ENCODE data around the gene PCNX1.

PCNX1 gene

GRCh38 chr14:70987041-70987440 is 79.8 kb downstream of the PCNX1 start:
- FAIRE-seq, result no peak
- TF ChIP-seq CTCF (IDR thresholded peaks at IDR 0.05; ENCODE audit: insufficient read depth, missing control alignments), result no peak
- DNase-seq (ENCODE audit: insufficient read length, low spot score), result no peak

DNA sequence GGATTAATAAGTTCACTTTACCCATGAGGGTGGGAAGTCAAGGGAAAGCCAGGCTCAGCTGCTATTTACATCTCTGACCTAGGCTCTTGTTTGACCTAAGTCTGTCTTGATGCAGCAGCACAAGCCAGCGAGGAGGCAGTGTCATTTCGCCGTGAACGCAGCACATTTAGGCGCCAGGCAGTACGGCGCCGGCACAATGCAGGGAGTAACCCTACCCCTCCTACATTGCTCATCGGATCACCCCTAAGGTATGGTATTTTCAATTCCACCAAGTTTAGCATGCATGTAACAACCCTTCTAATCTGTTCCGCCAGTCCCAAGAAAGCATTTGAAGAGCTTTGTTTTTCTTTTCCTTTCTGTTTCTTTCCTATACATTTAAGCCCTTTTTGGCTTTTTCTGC is 81.2 kb downstream of the PCNX1 start:
- TF ChIP-seq CTCF (IDR thresholded peaks at IDR 0.05; ENCODE audit: insufficient read depth, missing control alignments), result no peak
- FAIRE-seq, result no peak
- no peak for DNase-seq (ENCODE audit: insufficient read length, low spot score)

- TF ChIP-seq CTCF (IDR thresholded peaks at IDR 0.05; ENCODE audit: insufficient read depth, missing control alignments), result no peak
- FAIRE-seq, result no peak
- no peak for DNase-seq (ENCODE audit: insufficient read length, low spot score)
Measured at GRCh38 chr14:70993931-70994330, 86.7 kb downstream of the PCNX1 start.

DNA sequence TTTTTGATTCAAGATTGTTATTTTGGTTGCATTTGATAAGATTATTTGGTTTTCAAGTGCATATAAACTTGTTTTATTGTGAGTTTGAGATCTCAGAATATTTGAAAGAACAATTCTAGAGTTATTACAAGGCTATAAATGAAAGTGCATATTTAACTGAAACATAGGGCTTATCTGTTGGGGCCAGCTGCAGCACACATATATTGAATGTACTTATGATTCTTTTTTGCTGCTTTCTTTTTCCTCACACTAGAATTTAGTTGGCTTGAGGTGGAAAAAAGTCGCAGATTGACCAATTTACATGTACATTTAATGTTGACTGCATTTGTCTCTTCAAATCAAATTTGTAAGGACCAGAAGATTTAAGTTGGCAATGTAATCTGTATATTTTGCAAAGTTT is 88.0 kb downstream of the PCNX1 start:
- TF ChIP-seq CTCF (IDR thresholded peaks at IDR 0.05; ENCODE audit: insufficient read depth, missing control alignments), result no peak
- no peak for FAIRE-seq
- DNase-seq (ENCODE audit: insufficient read length, low spot score), result no peak

- FAIRE-seq (no peak), DNase-seq (ENCODE audit: insufficient read length, low spot score) (no peak)
- TF ChIP-seq CTCF (IDR thresholded peaks at IDR 0.05; ENCODE audit: insufficient read depth, missing control alignments), result no peak
Measured at GRCh38 chr14:70995671-70996070, 88.4 kb downstream of the PCNX1 start.

GRCh38 chr14:70999117-70999516 is 91.9 kb downstream of the PCNX1 start:
- no peak for TF ChIP-seq CTCF (IDR thresholded peaks at IDR 0.05; ENCODE audit: insufficient read depth, missing control alignments)
- no peak for FAIRE-seq
- DNase-seq (ENCODE audit: insufficient read length, low spot score), result no peak

DNA sequence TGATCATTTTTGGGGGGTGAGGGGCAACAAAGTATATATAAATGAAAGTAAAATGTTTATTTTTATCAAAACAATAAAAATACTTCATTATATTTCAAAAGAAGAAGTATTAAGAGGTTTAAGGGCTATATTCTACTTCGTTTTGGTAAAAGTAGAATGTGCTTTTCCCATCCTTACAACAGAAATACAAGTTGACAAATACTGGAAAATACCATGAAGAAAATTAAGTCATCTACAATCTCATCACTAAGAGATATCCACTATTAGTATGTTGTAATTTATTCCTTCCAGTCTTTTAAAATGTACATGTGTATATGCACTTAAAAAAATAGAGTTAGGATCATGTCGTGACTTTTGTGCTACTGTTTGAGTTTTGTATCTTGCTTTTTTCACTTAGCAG is 92.8 kb downstream of the PCNX1 start:
- FAIRE-seq (no peak), DNase-seq (ENCODE audit: insufficient read length, low spot score) (no peak)
- TF ChIP-seq CTCF (IDR thresholded peaks at IDR 0.05; ENCODE audit: insufficient read depth, missing control alignments), result no peak
